ENCODE data around the gene CDH7.

CDH7 gene

DNA sequence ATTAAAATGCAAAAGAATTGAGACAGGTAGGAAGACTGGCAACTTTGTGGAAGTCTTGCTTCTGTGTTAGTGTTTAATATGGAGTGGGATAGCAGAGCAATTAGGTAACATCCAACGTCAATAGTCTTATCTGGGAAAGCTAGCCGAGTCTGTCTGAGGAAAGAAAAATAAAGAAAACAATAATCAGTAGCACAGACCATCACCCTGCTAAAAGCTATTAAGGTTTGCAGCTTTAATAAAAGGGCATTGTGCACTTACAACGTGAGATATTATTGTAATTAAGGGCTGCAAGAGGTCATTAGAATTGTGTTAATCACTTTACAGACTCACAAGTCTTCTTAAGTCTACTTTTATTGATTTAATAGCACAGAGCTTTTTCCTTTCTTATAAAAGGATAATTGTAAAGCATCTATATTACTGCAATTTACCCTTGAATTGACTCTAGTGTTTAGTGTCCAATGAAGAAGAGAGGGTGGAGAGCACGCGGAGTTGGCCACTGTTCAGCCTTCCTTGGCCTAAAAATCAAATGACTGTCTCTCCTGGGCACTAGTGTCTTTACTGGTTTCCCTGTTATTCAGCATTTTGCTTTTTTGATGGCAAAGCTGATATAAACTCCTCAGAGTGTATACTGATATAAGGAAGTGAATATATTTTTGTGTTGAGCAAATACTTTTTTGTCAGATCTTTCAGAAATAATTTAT, 2.0 kb downstream of the CDH7 start:
- no peak overlapping the region for H3K4me3 Mint-ChIP-seq
- H3K9me3 Mint-ChIP-seq = no peaks in the 10 kb centered on the region
- no peaks in the 10 kb centered on the region for H3K36me3 Mint-ChIP-seq (ENCODE audit: low read depth)
- no peaks in the 10 kb centered on the region for H3K4me1 Mint-ChIP-seq (ENCODE audit: low read depth)
- H3K27me3 Mint-ChIP-seq (ENCODE audit: low read depth) = peaks cover 18% of the 10 kb centered on the region
- H3K27ac Mint-ChIP-seq = no peak overlapping the region

DNA sequence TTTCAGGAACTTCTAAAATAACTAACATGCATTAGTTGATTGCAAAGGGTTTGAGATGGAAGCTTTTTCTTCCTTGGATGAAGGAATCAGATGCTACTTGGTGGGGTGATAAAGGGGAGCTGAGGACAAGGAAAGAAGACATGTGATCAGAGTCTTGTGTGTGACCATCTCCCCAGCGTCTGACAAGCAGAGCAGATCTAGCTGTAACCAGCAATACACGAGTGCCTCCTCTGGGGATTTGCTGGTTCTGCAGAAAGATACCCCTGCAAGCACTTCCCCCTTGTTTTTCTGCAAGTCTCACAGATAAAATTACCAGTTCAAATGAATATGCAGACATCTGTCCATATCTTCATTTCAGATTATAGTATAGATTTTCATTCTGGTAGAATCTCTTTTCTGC, 2.7 kb downstream of the CDH7 start:
- no peaks in the 10 kb centered on the region for H3K36me3 Mint-ChIP-seq (ENCODE audit: low read depth)
- no peaks in the 10 kb centered on the region for H3K9me3 Mint-ChIP-seq
- peaks cover 18% of the 10 kb centered on the region for H3K27me3 Mint-ChIP-seq (ENCODE audit: low read depth)
- no peak overlapping the region for H3K4me3 Mint-ChIP-seq
- H3K27ac Mint-ChIP-seq = no peak overlapping the region
- H3K4me1 Mint-ChIP-seq (ENCODE audit: low read depth) = no peaks in the 10 kb centered on the region

DNA sequence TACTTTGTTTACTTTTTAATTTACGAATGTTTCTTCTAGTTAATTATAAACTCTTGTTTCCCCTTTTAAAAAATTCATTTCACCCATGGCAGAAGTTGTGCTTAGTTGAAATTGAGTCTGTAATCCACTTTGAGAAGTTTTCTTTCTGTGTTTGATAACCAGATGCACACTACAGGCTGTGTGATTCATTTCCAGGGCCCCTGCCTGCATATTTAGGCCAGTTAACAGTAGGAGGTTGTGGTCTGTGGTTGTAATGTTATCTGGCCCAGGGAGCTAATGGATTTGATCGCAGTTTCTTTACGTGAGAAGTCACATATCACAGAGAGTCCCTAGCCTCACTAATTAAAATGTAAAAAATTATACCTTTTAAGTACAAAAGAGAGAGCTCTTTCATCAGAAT, 3.3 kb downstream of the CDH7 start:
- Mint-ChIP-seq H3K4me3 (no peak overlapping the region), H3K9me3 (no peaks in the 10 kb centered on the region), H3K27me3 (ENCODE audit: low read depth) (peaks cover 18% of the 10 kb centered on the region), H3K27ac (no peak overlapping the region), H3K36me3 (ENCODE audit: low read depth) (no peaks in the 10 kb centered on the region), H3K4me1 (ENCODE audit: low read depth) (no peaks in the 10 kb centered on the region)

DNA sequence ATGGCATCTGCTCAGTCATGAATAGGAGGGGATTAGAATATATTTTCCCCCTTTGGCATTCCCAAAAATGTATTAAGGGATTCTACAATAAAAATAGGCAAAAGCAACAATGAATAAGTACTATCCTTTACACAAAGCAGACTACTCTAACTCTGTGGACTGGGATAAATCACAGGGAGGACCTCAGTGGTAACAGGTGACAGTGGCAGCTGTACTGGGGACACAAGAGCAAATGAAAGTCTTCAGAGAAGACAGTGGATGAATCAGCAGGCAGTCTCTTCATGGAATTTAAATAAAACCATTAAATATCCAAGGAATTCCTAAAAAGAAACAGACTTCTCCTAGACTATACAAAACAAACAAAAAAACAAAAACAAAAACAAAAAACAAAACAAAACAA, 4.8 kb downstream of the CDH7 start:
- Mint-ChIP-seq H3K27me3 (ENCODE audit: low read depth) (peaks cover 7% of the 10 kb centered on the region), H3K9me3 (no peaks in the 10 kb centered on the region), H3K27ac (no peak overlapping the region), H3K4me1 (ENCODE audit: low read depth) (no peaks in the 10 kb centered on the region), H3K4me3 (no peak overlapping the region), H3K36me3 (ENCODE audit: low read depth) (no peaks in the 10 kb centered on the region)

DNA sequence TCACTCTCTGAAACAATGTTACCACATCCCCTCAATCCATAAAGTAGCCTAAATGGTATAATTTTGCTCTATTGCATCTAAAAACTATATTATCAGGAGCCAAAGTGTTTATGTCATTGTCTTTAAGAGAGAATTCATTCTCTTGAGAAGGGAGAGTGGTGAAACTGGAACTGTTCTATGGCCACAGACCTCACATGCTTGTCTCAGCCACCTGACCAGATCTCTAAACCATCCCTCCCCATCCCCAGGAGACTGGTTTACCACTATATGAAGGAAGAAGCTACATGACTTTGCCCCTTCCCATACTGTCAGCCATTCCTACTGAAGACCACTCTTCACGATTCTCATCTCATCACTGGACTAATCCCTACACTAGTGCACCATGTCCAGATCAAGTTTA, 9.6 kb downstream of the CDH7 start:
- H3K4me3 Mint-ChIP-seq = no peak overlapping the region
- H3K27ac Mint-ChIP-seq = no peak overlapping the region
- H3K36me3 Mint-ChIP-seq (ENCODE audit: low read depth) = no peaks in the 10 kb centered on the region
- H3K4me1 Mint-ChIP-seq (ENCODE audit: low read depth) = no peaks in the 10 kb centered on the region
- no peaks in the 10 kb centered on the region for H3K27me3 Mint-ChIP-seq (ENCODE audit: low read depth)
- no peaks in the 10 kb centered on the region for H3K9me3 Mint-ChIP-seq

DNA sequence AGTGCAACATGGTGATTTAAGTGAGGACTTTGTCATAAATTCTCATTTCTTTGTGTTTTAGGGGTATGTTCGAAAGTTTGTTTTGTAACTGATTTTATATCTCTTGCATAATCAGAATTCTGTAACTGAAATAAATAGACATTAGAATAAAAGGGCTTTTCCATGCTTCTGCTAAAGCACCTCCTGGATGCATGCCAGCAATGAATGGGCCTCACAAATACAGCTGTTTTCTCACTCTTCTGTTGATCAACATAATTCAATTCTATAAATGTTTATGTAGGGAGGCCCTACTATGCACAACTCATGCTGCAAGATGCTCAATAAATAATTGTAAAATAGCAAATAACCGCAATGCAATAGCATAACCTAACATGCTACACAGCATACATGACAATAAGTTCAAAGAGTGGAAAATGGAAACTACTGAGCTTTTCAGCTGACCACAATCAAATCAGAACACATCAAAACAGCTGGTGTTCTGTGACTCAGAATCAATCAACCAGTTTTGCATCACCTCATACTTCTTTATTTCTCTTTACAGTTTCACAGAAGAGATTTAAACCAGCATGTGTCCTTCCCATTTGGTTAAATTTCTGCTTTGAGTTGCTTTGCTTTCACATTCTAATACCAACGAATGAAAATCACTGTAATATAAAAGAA, 11.0 kb downstream of the CDH7 start:
- no peaks in the 10 kb centered on the region for H3K36me3 Mint-ChIP-seq (ENCODE audit: low read depth)
- H3K4me1 Mint-ChIP-seq (ENCODE audit: low read depth) = no peaks in the 10 kb centered on the region
- H3K27ac Mint-ChIP-seq = no peak overlapping the region
- no peaks in the 10 kb centered on the region for H3K27me3 Mint-ChIP-seq (ENCODE audit: low read depth)
- no peak overlapping the region for H3K4me3 Mint-ChIP-seq
- H3K9me3 Mint-ChIP-seq = no peaks in the 10 kb centered on the region

DNA sequence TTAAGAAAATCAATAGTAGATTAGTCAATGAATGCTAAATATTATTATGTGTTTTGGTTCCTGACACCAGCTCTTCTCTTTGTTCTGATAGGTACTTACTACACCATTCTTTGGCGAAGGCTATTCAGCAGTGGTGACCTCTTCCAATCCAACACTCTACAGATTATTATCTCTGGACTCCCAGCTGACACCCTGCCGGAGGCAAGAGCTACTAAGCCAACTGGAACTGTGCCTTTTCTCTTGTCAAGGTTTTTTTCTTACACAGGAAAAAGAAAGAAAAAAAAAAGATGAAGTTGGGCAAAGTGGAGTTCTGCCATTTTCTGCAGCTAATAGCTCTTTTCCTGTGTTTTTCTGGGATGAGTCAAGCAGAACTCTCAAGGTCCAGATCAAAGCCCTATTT, 11.7 kb downstream of the CDH7 start:
- Mint-ChIP-seq H3K36me3 (ENCODE audit: low read depth) (no peaks in the 10 kb centered on the region), H3K4me1 (ENCODE audit: low read depth) (no peaks in the 10 kb centered on the region), H3K27me3 (ENCODE audit: low read depth) (no peaks in the 10 kb centered on the region), H3K9me3 (peaks cover 3% of the 10 kb centered on the region), H3K27ac (no peak overlapping the region), H3K4me3 (no peak overlapping the region)

DNA sequence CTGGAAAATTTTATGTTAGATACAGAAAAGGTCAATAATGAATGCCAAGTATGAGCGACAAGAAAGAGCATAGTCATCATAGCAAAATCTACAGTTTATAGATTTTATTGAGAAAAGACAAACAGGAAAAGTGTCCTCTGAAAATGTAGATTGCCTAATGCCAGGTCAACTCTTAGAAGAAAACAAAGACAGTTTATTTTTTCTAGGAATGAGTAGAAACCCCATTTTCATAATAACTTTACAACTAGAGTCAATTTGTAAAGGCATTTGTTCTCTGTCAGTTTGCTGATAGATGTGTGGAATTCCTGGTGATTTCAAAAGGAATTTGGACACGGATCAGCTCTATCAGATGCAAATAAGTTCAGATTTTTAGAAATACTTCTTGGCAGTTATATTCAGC, 16.6 kb downstream of the CDH7 start:
- Mint-ChIP-seq H3K9me3 (peaks cover 8% of the 10 kb centered on the region), H3K27me3 (ENCODE audit: low read depth) (no peaks in the 10 kb centered on the region), H3K4me1 (ENCODE audit: low read depth) (no peaks in the 10 kb centered on the region), H3K36me3 (ENCODE audit: low read depth) (no peaks in the 10 kb centered on the region), H3K4me3 (no peak overlapping the region), H3K27ac (no peak overlapping the region)

DNA sequence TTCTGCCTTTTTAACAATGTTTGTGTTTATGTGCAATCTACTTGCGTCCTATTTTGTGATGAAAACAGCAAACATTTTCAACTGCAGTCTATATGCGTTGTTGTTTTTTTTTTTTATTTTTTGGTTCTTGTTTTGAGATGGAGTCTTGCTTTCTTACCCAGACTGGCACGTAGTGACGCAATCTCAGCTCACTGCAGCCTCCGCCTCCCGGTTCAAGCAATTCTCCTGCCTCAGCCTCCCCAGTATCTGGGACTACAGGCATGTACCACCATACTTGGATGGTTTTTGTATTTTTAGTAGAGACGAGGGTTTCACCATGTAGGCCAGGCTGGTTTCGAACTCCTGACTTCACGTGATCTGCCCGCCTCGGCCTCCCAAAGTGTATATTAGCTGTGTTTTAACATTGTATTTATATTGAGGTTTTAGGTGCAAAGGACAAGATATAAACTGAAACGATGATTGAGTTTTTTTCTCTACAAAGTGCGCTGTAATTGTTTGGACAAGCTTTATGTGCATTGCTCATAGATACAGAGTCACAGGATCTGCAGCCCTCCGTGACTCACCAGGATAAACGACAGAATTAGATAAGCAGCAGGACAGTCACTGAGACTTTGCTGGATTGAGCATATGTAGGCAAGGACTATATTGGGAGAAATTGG, 17.4 kb downstream of the CDH7 start:
- Mint-ChIP-seq H3K4me1 (ENCODE audit: low read depth) (no peaks in the 10 kb centered on the region), H3K4me3 (no peak overlapping the region), H3K27me3 (ENCODE audit: low read depth) (no peaks in the 10 kb centered on the region), H3K27ac (no peak overlapping the region), H3K36me3 (ENCODE audit: low read depth) (no peaks in the 10 kb centered on the region), H3K9me3 (peaks cover 8% of the 10 kb centered on the region)

DNA sequence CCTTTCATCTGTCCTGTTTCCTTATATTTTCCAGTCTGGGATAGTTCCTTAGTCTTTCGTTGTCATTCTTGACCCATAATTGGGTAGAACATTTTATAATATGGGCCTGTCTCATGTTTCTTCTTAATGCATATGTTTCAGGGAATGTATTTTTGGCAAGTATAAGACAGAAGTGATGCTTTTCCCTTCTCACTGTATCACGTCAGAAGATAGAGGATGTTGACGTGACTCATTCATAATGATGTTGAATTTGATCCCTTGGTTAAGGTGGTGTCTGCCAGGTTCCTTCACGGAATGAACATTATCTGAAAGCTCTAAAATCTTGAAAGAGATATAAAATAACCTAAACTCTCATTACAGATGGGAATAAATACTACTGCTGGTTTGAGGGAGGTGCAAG, 18.8 kb downstream of the CDH7 start:
- Mint-ChIP-seq H3K4me1 (ENCODE audit: low read depth) (no peaks in the 10 kb centered on the region), H3K9me3 (peaks cover 8% of the 10 kb centered on the region), H3K27ac (no peak overlapping the region), H3K4me3 (no peak overlapping the region), H3K27me3 (ENCODE audit: low read depth) (no peaks in the 10 kb centered on the region), H3K36me3 (ENCODE audit: low read depth) (no peaks in the 10 kb centered on the region)

DNA sequence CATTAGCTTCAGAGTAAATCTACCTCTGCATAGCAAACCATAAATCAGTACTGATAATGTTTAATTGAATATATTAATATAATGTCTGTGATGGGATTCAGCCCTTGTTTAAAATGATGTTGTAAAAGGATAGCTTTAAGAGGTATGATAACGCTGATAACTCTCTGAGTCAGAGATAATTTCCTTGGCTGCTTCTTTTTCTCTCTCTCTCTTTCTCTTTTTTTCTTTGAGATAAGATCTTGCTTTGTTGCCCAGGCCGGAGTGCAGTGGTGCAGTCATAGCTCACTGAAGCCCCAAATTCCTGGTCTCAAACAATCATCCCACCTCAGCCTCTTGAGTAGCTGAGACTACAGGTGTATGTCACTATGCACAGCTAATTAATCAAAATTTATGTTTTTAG, 35.7 kb downstream of the CDH7 start:
- Mint-ChIP-seq H3K27ac (no peak overlapping the region), H3K4me1 (ENCODE audit: low read depth) (no peaks in the 10 kb centered on the region), H3K9me3 (no peaks in the 10 kb centered on the region), H3K4me3 (no peak overlapping the region), H3K27me3 (ENCODE audit: low read depth) (no peaks in the 10 kb centered on the region), H3K36me3 (ENCODE audit: low read depth) (no peaks in the 10 kb centered on the region)

DNA sequence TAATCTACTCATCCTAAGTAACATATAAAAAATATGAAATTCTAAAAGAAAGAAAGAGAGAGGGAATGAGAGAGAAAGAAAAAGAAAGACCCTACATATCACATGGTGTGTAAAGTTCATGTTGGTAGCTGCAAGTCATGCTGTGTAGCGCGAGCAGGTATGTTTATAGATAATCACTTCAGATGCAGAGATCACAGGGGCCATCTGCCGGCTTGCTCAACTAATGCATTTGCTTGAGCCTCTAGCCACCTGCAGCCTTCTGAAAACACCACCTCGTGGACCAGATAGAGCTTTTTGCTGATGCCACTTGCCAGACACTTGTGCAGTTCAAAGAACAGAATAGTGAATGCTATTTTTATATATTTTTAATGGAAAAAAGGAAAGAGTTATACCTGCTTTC, 37.6 kb downstream of the CDH7 start:
- Mint-ChIP-seq H3K27me3 (ENCODE audit: low read depth) (no peaks in the 10 kb centered on the region), H3K27ac (no peak overlapping the region), H3K36me3 (ENCODE audit: low read depth) (no peaks in the 10 kb centered on the region), H3K4me1 (ENCODE audit: low read depth) (no peaks in the 10 kb centered on the region), H3K4me3 (no peak overlapping the region), H3K9me3 (no peaks in the 10 kb centered on the region)

DNA sequence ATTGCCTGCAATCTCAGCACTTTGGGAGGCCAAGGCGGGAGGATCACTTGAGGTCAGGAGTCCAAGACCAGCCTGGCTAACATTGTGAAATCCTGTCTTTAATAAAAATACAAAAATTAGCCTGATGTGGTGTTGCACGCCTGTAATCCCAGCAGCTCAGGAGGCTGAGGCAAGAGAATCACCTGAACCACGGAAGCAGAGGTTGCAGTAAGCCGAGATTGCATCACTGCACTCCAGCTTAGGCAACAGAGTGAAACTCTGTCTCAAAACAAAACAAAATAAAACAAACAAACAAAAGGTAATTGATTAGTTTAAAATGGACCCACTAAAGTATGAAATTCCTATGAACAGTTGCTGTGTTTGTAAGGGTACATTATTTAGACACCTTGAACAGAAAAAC, 39.8 kb downstream of the CDH7 start:
- Mint-ChIP-seq H3K4me1 (ENCODE audit: low read depth) (no peaks in the 10 kb centered on the region), H3K4me3 (no peak overlapping the region), H3K27ac (no peak overlapping the region), H3K27me3 (ENCODE audit: low read depth) (no peaks in the 10 kb centered on the region), H3K36me3 (ENCODE audit: low read depth) (no peaks in the 10 kb centered on the region), H3K9me3 (peaks cover 9% of the 10 kb centered on the region)

DNA sequence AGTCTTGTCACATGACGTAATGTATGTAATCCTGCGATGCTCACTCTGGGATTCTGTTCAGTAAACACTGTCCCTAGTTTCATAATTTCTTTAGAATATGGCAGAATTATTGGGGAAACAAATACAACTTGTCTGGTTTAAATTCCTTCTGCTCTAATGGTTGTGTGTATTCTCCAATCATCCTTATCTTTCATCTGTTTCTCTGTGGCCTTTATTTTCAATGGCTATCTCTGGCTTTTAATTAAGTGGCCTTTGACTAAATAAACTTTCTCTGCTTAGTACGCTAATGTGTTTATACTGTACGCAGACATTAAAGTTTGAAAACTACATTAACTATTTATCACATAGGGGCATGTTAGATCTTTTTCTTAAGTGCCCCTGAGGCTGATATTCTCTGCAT, 40.9 kb downstream of the CDH7 start:
- Mint-ChIP-seq H3K9me3 (peaks cover 9% of the 10 kb centered on the region), H3K4me1 (ENCODE audit: low read depth) (no peaks in the 10 kb centered on the region), H3K27me3 (ENCODE audit: low read depth) (no peaks in the 10 kb centered on the region), H3K36me3 (ENCODE audit: low read depth) (no peaks in the 10 kb centered on the region), H3K27ac (no peak overlapping the region), H3K4me3 (no peak overlapping the region)

DNA sequence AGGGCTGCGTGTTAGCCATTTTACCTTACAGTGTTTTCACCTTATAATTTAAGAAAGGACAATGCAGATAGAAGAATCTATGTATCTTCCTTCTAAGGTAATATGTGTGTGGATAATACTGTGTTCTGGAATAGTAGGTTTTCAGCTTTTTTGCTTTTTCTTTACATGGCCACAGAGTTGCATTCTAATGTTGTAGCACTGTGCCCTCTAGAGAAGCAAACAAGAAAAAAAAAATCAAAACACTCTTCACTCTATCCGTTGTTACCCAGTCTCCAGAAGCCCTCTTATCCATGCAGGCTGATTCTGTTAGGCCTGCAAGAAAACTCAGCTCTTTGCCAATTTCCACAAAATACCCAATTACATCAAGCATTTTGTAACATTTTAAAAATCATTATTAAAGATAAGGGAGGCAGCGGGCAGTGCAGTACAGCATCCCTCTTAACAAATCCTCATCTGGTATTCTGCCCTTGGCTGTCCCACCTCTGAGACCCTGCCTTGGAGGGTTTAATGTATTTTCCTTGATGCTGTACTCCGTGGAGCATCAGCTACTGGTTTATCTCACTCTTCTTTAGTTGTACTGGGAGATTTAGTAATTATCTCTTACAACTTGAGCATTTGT, 41.8 kb downstream of the CDH7 start:
- H3K36me3 Mint-ChIP-seq (ENCODE audit: low read depth) = no peaks in the 10 kb centered on the region
- H3K27me3 Mint-ChIP-seq (ENCODE audit: low read depth) = no peaks in the 10 kb centered on the region
- no peaks in the 10 kb centered on the region for H3K4me1 Mint-ChIP-seq (ENCODE audit: low read depth)
- no peak overlapping the region for H3K27ac Mint-ChIP-seq
- H3K4me3 Mint-ChIP-seq = no peak overlapping the region
- peaks cover 10% of the 10 kb centered on the region for H3K9me3 Mint-ChIP-seq
